Neuronal stem cell (in vitro differentiated cells): ENCODE data around the gene OR5AC2.
A peak's percentile ranks its signal among the peaks of the same experiment; 100 is the strongest.

Experiments
- DNase-seq: peaks from one replicate; pipeline ENCODE4 v3.0.0-alpha.2; 2013; ENCODE audit warnings: low spot score
- H2AFZ ChIP-seq: one replicate; pipeline ENCODE4 v1.6.1; 2013; ENCODE audit warnings: mild to moderate bottlenecking, low read length, inconsistent platforms
- H2AK5ac ChIP-seq: 2 replicates; pipeline ENCODE4 v1.6.1; 2013; ENCODE audit warnings: low read depth, mild to moderate bottlenecking, inconsistent platforms, low read length, moderate library complexity, mixed read lengths
- H2BK120ac ChIP-seq: 2 replicates; pipeline ENCODE4 v1.6.1; 2013; ENCODE audit warnings: low read depth, mild to moderate bottlenecking, inconsistent platforms, low read length, moderate library complexity, mixed read lengths
- H2BK12ac ChIP-seq: one replicate; pipeline ENCODE4 v1.6.1; 2013; ENCODE audit warnings: low read length, inconsistent platforms
- H2BK15ac ChIP-seq: 2 replicates; pipeline ENCODE4 v1.6.1; 2013; ENCODE audit warnings: mild to moderate bottlenecking, low read length, inconsistent platforms, mixed read lengths
- H2BK5ac ChIP-seq: one replicate; pipeline ENCODE4 v1.6.1; 2013; ENCODE audit warnings: inconsistent platforms, mild to moderate bottlenecking, low read length, moderate library complexity
- H3K14ac ChIP-seq: one replicate; pipeline ENCODE4 v1.6.1; 2013; ENCODE audit warnings: low read length, inconsistent platforms
- H3K18ac ChIP-seq: 2 replicates; pipeline ENCODE4 v1.6.1; 2013; ENCODE audit warnings: low read length, inconsistent platforms
- H3K23ac ChIP-seq: 2 replicates; pipeline ENCODE4 v1.6.1; 2013; ENCODE audit warnings: low read depth, mild to moderate bottlenecking, mixed read lengths, low read length, inconsistent platforms; ENCODE audit not compliant: poor library complexity
- H3K27ac ChIP-seq: replicated peaks from 3 replicates; pipeline ENCODE4 v1.5.1; 2013; ENCODE audit warnings: low read length, inconsistent platforms
- H3K27me3 ChIP-seq, 3 experiments: 2 replicates each; pipeline ENCODE4 v1.6.1; 2013; ENCODE audit warnings: low read length in 3 of 3, mild to moderate bottlenecking in 2 of 3, inconsistent platforms in 1 of 3, low read depth in 1 of 3, mixed read lengths in 1 of 3, moderate library complexity in 1 of 3; ENCODE audit not compliant: control insufficient read depth in 3 of 3, insufficient read depth in 3 of 3
- H3K36me3 ChIP-seq, 2 donors: replicated peaks in 1 of 2; 2 replicates each; pipeline ENCODE4 v1.6.1; 2013; ENCODE audit warnings: low read length in 2 of 2; ENCODE audit not compliant: control insufficient read depth in 2 of 2, insufficient read depth in 2 of 2
- H3K4ac ChIP-seq: 2 replicates; pipeline ENCODE4 v1.6.1; 2013; ENCODE audit warnings: inconsistent platforms, mild to moderate bottlenecking, low read length, moderate library complexity
- H3K4me1 ChIP-seq, 2 donors: 1 replicate in 1 of 2; 2 replicates in 1 of 2; pipeline ENCODE4 v1.6.1; 2013; ENCODE audit warnings: low read length in 2 of 2, low read depth in 1 of 2; ENCODE audit not compliant: control insufficient read depth in 2 of 2, insufficient read depth in 1 of 2
- H3K4me2 ChIP-seq: one replicate; pipeline ENCODE4 v1.6.1; 2013; ENCODE audit warnings: mild to moderate bottlenecking, low read length, inconsistent platforms; ENCODE audit not compliant: insufficient read depth, poor library complexity, severe bottlenecking
- H3K4me3 ChIP-seq, 2 donors: 2 replicates each; pipeline ENCODE4 v1.5.1; 2013; ENCODE audit warnings: low read length in 2 of 2, mild to moderate bottlenecking in 2 of 2, inconsistent platforms in 1 of 2, moderate library complexity in 1 of 2
- H3K79me1 ChIP-seq: one replicate; pipeline ENCODE4 v1.6.1; 2013; ENCODE audit warnings: low read depth, mild to moderate bottlenecking, inconsistent platforms, low read length, moderate library complexity
- H3K9ac ChIP-seq: one replicate; pipeline ENCODE4 v1.6.1; 2013; ENCODE audit warnings: mild to moderate bottlenecking, low read depth, low read length, inconsistent platforms; ENCODE audit not compliant: poor library complexity
- H3K9me3 ChIP-seq, 2 donors: replicated peaks in 1 of 2; 2 replicates each; pipeline versions ENCODE3 to v1.6.1; 2013; ENCODE audit warnings: low read length in 2 of 2, mild to moderate bottlenecking in 2 of 2, inconsistent platforms in 1 of 2, low read depth in 1 of 2, mixed read lengths in 1 of 2, moderate library complexity in 1 of 2; ENCODE audit not compliant: control insufficient read depth in 2 of 2, insufficient read depth in 1 of 2
- H4K8ac ChIP-seq: one replicate; pipeline ENCODE4 v1.6.1; 2013; ENCODE audit warnings: low read depth, mild to moderate bottlenecking, inconsistent platforms, low read length, moderate library complexity
- H4K91ac ChIP-seq: one replicate; pipeline ENCODE4 v1.6.1; 2013; ENCODE audit warnings: low read length, low read depth, mild to moderate bottlenecking, inconsistent platforms; ENCODE audit not compliant: poor library complexity
- WGBS, 2 donors: extraction: QIAGEN DNeasy Blood & Tissue Kit; methylation state at CpG; one replicate each; pipeline ENCODE4 v1.1.7; 2013; ENCODE audit warnings: missing lambda C conversion rate in 2 of 2, mixed read lengths in 1 of 2; ENCODE audit not compliant: insufficient read length in 2 of 2, insufficient replicate concordance in 1 of 2; ENCODE audit errors: extremely low coverage in 2 of 2; 5-methylcytosine and 5-hydroxymethylcytosine counted together

OR5AC2 gene

DNA sequence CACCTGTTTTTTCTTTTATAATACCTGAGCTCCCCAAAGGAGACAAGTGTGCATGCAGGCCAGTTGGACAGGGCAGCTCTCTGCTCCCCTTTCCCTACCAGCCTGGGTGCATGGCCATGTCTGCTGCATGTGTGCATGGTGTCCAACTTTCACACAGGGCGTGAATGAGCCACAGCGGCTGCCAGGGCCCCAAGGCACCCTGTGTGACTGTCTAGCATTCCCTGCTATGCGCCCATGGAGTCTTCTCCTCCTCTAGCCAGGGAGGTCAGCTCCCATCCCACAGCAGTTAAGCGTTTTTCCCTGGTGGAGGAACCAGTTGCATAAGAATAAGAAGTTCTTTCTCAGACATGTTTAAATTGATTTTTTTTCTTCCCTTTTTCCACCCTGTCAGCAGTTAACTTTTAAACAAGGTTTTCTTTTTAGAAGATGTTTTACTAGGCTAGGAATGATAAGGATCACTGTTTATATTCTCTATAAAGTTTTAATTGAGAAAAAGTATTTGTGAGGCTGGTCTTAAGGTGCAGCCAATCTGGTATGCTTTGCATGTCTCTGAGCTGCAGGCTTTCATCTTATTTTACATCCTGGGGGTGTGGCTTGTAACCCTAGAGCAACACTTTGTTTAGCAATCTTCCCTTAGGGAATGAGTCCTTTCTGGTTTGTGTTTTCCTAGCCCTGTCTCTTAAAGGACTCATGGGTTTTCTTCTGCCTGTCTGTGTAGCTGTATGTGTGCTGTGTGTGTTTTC, 23.0 kb downstream of the OR5AC2 start:
- no peak overlapping the region for H2BK5ac ChIP-seq
- H3K9ac ChIP-seq, result peak overlapping the region; percentile 32
- H2AK5ac ChIP-seq, result no peak overlapping the region
- DNase-seq, result no peak
- H3K4me3 ChIP-seq, result no peak overlapping the region
- no peaks in the 10 kb centered on the region for H3K9me3 ChIP-seq
- H2BK15ac ChIP-seq, result no peak overlapping the region
- H3K79me1 ChIP-seq, result no peaks in the 10 kb centered on the region
- no peak overlapping the region for H3K23ac ChIP-seq
- H2BK120ac ChIP-seq, result no peak overlapping the region
- H3K18ac ChIP-seq, result no peak overlapping the region
- H4K8ac ChIP-seq, result no peak overlapping the region
- no peak overlapping the region for H4K91ac ChIP-seq
- no peak overlapping the region for H2AFZ ChIP-seq
- H3K14ac ChIP-seq, result peak overlapping the region; percentile 90
- no peak overlapping the region for H3K4ac ChIP-seq
- H3K27me3 ChIP-seq, result no peaks in the 10 kb centered on the region
- H3K4me2 ChIP-seq, result no peak overlapping the region
- no peak overlapping the region for H2BK12ac ChIP-seq
- no peaks in the 10 kb centered on the region for H3K36me3 ChIP-seq
- no CpG with 5 or more reads among the region's 4 CpGs for WGBS, 2 donors
- no peak overlapping the region for H3K27ac ChIP-seq
- H3K4me1 ChIP-seq, result no peaks in the 10 kb centered on the region

DNA sequence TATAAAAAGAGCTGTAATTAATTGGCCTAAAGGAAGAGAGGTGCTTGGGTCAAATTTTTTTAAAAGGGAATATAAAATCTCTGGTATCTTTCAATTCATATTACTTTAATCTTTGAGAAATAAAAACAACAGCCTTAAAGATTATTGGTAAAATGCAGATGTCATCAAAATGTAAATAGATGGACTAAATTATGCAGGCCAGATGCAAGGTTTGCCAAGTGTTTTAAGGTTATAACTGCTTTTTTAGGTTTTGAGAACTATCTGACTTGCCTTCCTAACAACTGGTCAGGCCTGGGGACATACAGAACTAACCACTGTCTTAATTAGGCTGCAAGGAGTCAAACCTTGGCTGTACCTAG, 23.6 kb downstream of the OR5AC2 start:
- H3K79me1 ChIP-seq, result no peaks in the 10 kb centered on the region
- H2BK120ac ChIP-seq, result no peak overlapping the region
- H4K91ac ChIP-seq, result no peak overlapping the region
- H3K27me3 ChIP-seq, result no peaks in the 10 kb centered on the region
- DNase-seq, result no peak
- no peak overlapping the region for H3K27ac ChIP-seq
- no peak overlapping the region for H3K9ac ChIP-seq
- H3K36me3 ChIP-seq, result no peaks in the 10 kb centered on the region
- H4K8ac ChIP-seq, result no peak overlapping the region
- no peak overlapping the region for H2BK15ac ChIP-seq
- no peak overlapping the region for H3K23ac ChIP-seq
- H3K4me2 ChIP-seq, result no peak overlapping the region
- H3K4me1 ChIP-seq, result no peaks in the 10 kb centered on the region
- no peak overlapping the region for H2AK5ac ChIP-seq
- no peak overlapping the region for H3K18ac ChIP-seq
- no peak overlapping the region for H3K4me3 ChIP-seq
- H3K14ac ChIP-seq, result no peak overlapping the region
- no peak overlapping the region for H2AFZ ChIP-seq
- no peaks in the 10 kb centered on the region for H3K9me3 ChIP-seq
- H3K4ac ChIP-seq, result no peak overlapping the region
- no peak overlapping the region for H2BK12ac ChIP-seq
- no peak overlapping the region for H2BK5ac ChIP-seq

DNA sequence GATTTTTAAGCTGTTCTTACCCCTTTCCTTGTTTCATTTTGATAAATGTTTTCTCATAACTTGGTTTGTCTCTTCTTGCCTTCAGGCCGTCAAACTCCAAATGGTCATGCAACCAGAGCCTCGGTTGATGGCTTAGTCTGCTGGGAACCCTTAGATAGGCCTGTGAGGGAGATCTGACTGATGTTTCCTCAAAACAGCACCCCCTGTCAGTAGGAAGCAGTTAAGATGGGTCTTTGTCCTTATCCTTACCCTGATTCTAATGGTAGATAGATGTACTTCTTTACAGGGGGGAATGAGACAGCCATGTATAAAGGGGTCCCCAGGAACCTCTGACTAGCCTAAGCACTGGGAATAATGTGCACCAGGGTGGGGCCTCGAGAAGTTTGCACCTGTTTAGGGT, 27.3 kb downstream of the OR5AC2 start:
- no peak overlapping the region for H3K9ac ChIP-seq
- H2BK12ac ChIP-seq, result no peak overlapping the region
- no peak overlapping the region for H3K27ac ChIP-seq
- H3K27me3 ChIP-seq, result no peaks in the 10 kb centered on the region
- no peak overlapping the region for H2AFZ ChIP-seq
- no peak for DNase-seq
- no peaks in the 10 kb centered on the region for H3K4me1 ChIP-seq
- no peak overlapping the region for H2BK15ac ChIP-seq
- H3K18ac ChIP-seq, result no peak overlapping the region
- H2BK5ac ChIP-seq, result no peak overlapping the region
- no peak overlapping the region for H3K4me3 ChIP-seq
- no peak overlapping the region for H4K91ac ChIP-seq
- no peak overlapping the region for H3K23ac ChIP-seq
- H3K9me3 ChIP-seq, result no peaks in the 10 kb centered on the region
- no peak overlapping the region for H3K4me2 ChIP-seq
- no peak overlapping the region for H2AK5ac ChIP-seq
- no peak overlapping the region for H2BK120ac ChIP-seq
- H3K79me1 ChIP-seq, result no peaks in the 10 kb centered on the region
- H3K14ac ChIP-seq, result no peak overlapping the region
- no peak overlapping the region for H4K8ac ChIP-seq
- no CpG with 5 or more reads among the region's 3 CpGs for WGBS, 2 donors
- H3K36me3 ChIP-seq, result no peaks in the 10 kb centered on the region
- no peak overlapping the region for H3K4ac ChIP-seq

DNA sequence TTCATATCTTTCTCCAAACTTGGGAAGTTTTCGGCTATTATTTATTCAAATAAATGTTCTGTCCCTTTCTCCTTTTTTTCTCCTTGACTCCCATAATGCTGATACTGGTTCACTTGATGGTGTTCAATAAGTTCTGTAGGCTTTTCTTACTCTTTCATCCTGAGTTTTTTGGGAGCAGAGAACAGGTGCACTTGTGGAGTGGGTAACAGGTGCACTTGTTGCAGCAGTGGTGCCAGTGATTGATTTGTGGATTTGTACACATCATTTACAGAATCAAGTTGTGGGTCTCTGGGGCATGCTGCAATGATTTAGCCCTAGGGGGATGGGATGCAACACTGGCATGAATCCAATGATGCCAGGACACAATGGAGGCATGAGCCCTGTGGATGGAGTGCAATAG, 28.7 kb downstream of the OR5AC2 start:
- no peaks in the 10 kb centered on the region for H3K79me1 ChIP-seq
- no peak overlapping the region for H3K9ac ChIP-seq
- H3K4me1 ChIP-seq, result no peaks in the 10 kb centered on the region
- H3K23ac ChIP-seq, result no peak overlapping the region
- H4K8ac ChIP-seq, result no peak overlapping the region
- no peaks in the 10 kb centered on the region for H3K36me3 ChIP-seq
- no CpG with 5 or more reads among the region's 1 CpG for WGBS, 2 donors
- H2AFZ ChIP-seq, result no peak overlapping the region
- no peak overlapping the region for H2BK5ac ChIP-seq
- no peak overlapping the region for H2BK12ac ChIP-seq
- no peak overlapping the region for H2AK5ac ChIP-seq
- H3K27ac ChIP-seq, result no peak overlapping the region
- H3K18ac ChIP-seq, result no peak overlapping the region
- H4K91ac ChIP-seq, result no peak overlapping the region
- no peak overlapping the region for H3K4me2 ChIP-seq
- no peak overlapping the region for H2BK120ac ChIP-seq
- no peaks in the 10 kb centered on the region for H3K9me3 ChIP-seq
- H2BK15ac ChIP-seq, result no peak overlapping the region
- DNase-seq, result no peak
- H3K27me3 ChIP-seq, result no peaks in the 10 kb centered on the region
- H3K14ac ChIP-seq, result no peak overlapping the region
- H3K4me3 ChIP-seq, result no peak overlapping the region
- no peak overlapping the region for H3K4ac ChIP-seq
